OCI-LY1 (cell line): Measurements from ENCODE around the gene PREX1.

Experiments used
- H2AFZ ChIP-seq: fragments of 200-600 bp; sonication (generic), shearing (Covaris generic); 2 replicates; pipeline ENCODE4 v1.6.0; 2014; ENCODE audit warnings: antibody characterized with exemption, mild to moderate bottlenecking, low read length
- H3F3A ChIP-seq: fragments of 200-600 bp; sonication (generic), shearing (Covaris generic); 2 replicates; pipeline ENCODE4 v1.6.0; 2014; ENCODE audit warnings: mild to moderate bottlenecking, antibody characterized with exemption, low read length, moderate library complexity; ENCODE audit not compliant: insufficient read depth
- H3K27ac ChIP-seq: fragments of 200-600 bp; sonication (generic); 2 replicates; pipeline ENCODE4 v1.5.1; 2014; ENCODE audit warnings: low read length, mixed run types, mild to moderate bottlenecking, low read depth; ENCODE audit not compliant: poor library complexity, severe bottlenecking
- H3K27me3 ChIP-seq: fragments of 200-600 bp; sonication (generic); 2 replicates; pipeline ENCODE4 v1.6.0; 2014; ENCODE audit warnings: antibody characterized with exemption, mild to moderate bottlenecking, low read length, moderate library complexity; ENCODE audit not compliant: insufficient read depth
- H3K36me3 ChIP-seq: fragments of 200-600 bp; sonication (generic); 2 replicates; pipeline ENCODE4 v1.6.1; 2014; ENCODE audit warnings: mild to moderate bottlenecking, antibody characterized with exemption, low read length, moderate library complexity, mixed read lengths; ENCODE audit not compliant: insufficient read depth
- H3K4me1 ChIP-seq: fragments of 200-600 bp; sonication (generic); 2 replicates; pipeline ENCODE4 v1.5.1; 2014; ENCODE audit warnings: mild to moderate bottlenecking, low read length, moderate library complexity; ENCODE audit not compliant: insufficient read depth, severe bottlenecking
- H3K4me2 ChIP-seq: fragments of 200-600 bp; sonication (generic), shearing (Covaris generic); 2 replicates; pipeline ENCODE4 v1.6.1; 2014; ENCODE audit warnings: low read length
- H3K4me3 ChIP-seq: fragments of 200-600 bp; sonication (generic); 2 replicates; pipeline ENCODE4 v1.5.1; 2014; ENCODE audit warnings: low read length, low read depth, mild to moderate bottlenecking, mixed read lengths; ENCODE audit not compliant: poor library complexity, severe bottlenecking
- H3K79me2 ChIP-seq: fragments of 200-600 bp; shearing (Covaris generic); 2 replicates; pipeline ENCODE4 v1.6.1; 2016; ENCODE audit warnings: mixed run types, low read length, mixed read lengths; ENCODE audit not compliant: insufficient read depth
- H3K9ac ChIP-seq: fragments of 200-600 bp; sonication (generic), shearing (Covaris generic); 2 replicates; pipeline ENCODE4 v1.6.1; 2014; ENCODE audit warnings: mild to moderate bottlenecking, low read length, mixed read lengths
- H3K9me2 ChIP-seq: fragments of 200-600 bp; sonication (generic), shearing (Covaris generic); 2 replicates; pipeline ENCODE4 v1.6.1; 2014; ENCODE audit warnings: low read depth, mild to moderate bottlenecking, low read length, mixed read lengths
- H3K9me3 ChIP-seq: fragments of 200-600 bp; shearing (Covaris generic); 2 replicates; pipeline ENCODE4 v1.6.1; 2014; ENCODE audit warnings: low read length, mixed read lengths
- H4K20me1 ChIP-seq: fragments of 200-600 bp; sonication (generic), shearing (Covaris generic); 2 replicates; pipeline ENCODE4 v1.6.0; 2016; ENCODE audit warnings: mild to moderate bottlenecking, low read length; ENCODE audit not compliant: insufficient read depth
- EZH2 ChIP-seq: fragments of 200-600 bp; sonication (generic), shearing (Covaris generic); IDR thresholded peaks from 2 replicates; pipeline ENCODE4 v1.8.0; 2017; ENCODE audit warnings: borderline replicate concordance, mixed run types, mild to moderate bottlenecking, antibody characterized with exemption, low read length, moderate library complexity, mixed read lengths
- TF ChIP-seq, protein P1 (sequence below): fragments of 200-600 bp; sonication (generic), shearing (Covaris generic); IDR thresholded peaks from 2 replicates; pipeline ENCODE4 v1.5.1; 2017; ENCODE audit warnings: mild to moderate bottlenecking, antibody characterized with exemption, low read length, moderate library complexity, mixed read lengths

PREX1 gene

DNA sequence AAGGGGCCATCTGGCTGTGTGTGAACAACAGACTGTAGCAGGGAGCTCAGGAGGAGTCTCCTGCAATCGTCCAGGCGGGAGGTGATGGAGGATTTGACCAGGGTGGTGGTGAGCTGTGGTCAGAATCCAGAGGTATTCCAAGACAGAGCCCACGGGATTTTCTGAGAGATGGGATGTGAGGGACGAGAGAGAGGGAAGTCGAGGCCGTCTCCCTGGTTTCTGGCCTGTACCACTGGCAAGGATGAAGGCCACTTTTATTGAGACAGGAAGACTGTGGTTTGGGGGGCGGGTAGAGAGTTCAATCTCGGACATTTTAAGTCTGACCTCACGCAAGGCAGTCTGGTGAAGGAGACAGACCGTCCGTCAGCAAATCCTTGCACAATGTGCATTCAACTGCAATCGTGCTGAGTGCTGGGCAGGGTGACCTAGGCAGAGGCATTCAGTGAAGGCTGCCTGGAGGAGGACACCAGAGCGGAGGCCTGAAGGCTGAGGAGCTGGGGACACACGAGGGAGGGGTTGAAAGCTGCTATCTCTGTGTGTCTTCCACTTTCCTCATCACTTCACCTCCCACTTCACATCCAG lies 53.9 kb downstream of the PREX1 start:
- Histone ChIP-seq H3F3A (no peaks in the 10 kb centered on the region), H3K79me2 (no peaks in the 10 kb centered on the region), H3K4me1 (no peaks in the 10 kb centered on the region), H3K27me3 (no peaks in the 10 kb centered on the region; the same call in 1 of the 2 replicates), H3K9me3 (no peaks in the 10 kb centered on the region), H4K20me1 (no peaks in the 10 kb centered on the region), H3K9me2 (no peaks in the 10 kb centered on the region), H2AFZ (no peak overlapping the region), H3K9ac (no peak overlapping the region), H3K36me3 (no peaks in the 10 kb centered on the region; the same call in 1 of the 2 replicates), H3K4me2 (no peak overlapping the region), H3K4me3 (no peak overlapping the region), H3K27ac (no peak overlapping the region)
- TF ChIP-seq EZH2 = no peak

DNA sequence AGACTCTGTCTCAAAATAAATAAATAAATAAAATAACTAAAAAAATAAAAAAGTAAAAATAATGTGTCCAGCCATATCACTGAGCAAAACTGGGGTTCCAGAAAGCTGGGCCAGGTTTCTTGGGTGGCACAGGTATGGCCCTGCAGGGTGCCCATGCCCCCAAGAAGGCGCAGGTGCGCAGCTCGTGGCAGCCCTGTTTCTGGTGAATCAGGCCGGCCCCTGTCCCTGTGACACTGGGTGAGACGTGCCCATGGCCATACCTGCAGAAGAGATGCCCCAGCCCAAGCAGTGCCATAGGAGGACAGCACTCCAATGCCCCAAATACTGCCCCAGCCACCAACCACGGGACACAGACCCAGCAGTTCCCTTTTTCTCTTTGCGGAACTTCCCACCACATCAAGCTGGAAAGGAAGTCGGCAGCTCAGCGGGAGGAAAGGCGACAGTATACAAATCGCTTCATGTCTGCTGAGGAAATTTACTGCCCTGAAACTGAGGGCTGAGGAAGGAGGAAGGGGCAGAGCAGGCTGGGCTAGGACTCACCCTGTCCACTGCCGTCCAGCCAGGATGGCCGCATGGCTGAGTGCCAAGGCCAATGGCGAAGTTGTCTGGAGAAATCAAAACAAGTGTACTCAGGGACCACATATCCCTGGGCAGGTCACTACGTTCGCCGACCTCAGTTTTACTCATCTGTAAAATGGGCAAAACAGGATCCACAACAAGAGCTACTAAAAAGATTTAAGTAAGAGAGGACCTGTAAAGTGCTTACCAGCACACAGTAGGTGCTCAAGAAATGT lies 55.4 kb downstream of the PREX1 start:
- no peak overlapping the region for H3K4me2 ChIP-seq
- no peak overlapping the region for H2AFZ ChIP-seq
- no peak overlapping the region for H3K4me3 ChIP-seq
- no peak for TF ChIP-seq EZH2
- TF ChIP-seq, protein P1, sequence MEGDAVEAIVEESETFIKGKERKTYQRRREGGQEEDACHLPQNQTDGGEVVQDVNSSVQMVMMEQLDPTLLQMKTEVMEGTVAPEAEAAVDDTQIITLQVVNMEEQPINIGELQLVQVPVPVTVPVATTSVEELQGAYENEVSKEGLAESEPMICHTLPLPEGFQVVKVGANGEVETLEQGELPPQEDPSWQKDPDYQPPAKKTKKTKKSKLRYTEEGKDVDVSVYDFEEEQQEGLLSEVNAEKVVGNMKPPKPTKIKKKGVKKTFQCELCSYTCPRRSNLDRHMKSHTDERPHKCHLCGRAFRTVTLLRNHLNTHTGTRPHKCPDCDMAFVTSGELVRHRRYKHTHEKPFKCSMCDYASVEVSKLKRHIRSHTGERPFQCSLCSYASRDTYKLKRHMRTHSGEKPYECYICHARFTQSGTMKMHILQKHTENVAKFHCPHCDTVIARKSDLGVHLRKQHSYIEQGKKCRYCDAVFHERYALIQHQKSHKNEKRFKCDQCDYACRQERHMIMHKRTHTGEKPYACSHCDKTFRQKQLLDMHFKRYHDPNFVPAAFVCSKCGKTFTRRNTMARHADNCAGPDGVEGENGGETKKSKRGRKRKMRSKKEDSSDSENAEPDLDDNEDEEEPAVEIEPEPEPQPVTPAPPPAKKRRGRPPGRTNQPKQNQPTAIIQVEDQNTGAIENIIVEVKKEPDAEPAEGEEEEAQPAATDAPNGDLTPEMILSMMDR = no peak
- H3K27ac ChIP-seq = no peak overlapping the region
- no peaks in the 10 kb centered on the region; the same call in 1 of the 2 replicates for H3K27me3 ChIP-seq
- H3F3A ChIP-seq = no peaks in the 10 kb centered on the region
- H3K9ac ChIP-seq = no peak overlapping the region
- H3K9me2 ChIP-seq = no peaks in the 10 kb centered on the region
- no peaks in the 10 kb centered on the region for H3K9me3 ChIP-seq
- no peaks in the 10 kb centered on the region for H3K4me1 ChIP-seq
- no peaks in the 10 kb centered on the region for H4K20me1 ChIP-seq
- H3K79me2 ChIP-seq = no peaks in the 10 kb centered on the region
- no peaks in the 10 kb centered on the region; the same call in 1 of the 2 replicates for H3K36me3 ChIP-seq

DNA sequence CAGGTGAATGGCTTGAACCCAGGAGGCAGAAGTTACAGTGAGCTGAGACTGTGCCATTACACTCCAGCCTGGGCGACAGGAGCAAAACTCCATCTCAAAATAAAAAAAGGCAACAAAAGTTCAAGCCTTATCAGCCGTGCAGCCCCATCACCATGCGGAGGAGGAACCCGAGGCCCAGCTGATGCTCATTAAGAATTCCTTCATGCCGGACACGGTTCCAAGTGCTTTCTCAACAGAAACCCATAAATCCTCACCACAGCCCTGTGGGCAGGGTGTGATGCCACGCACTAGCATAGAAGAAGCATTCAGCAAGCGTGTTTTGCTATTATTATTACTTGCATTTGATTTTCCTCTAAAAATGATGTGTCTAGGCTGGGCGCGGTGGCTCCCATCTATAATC lies 56.3 kb downstream of the PREX1 start:
- H3K4me2 ChIP-seq = no peak overlapping the region
- TF ChIP-seq, protein P1 = no peak
- TF ChIP-seq EZH2 = no peak
- no peaks in the 10 kb centered on the region; the same call in 1 of the 2 replicates for H3K27me3 ChIP-seq
- H4K20me1 ChIP-seq = no peaks in the 10 kb centered on the region
- no peaks in the 10 kb centered on the region; the same call in 1 of the 2 replicates for H3K36me3 ChIP-seq
- no peaks in the 10 kb centered on the region for H3K9me3 ChIP-seq
- no peak overlapping the region for H3K27ac ChIP-seq
- H3K9ac ChIP-seq = no peak overlapping the region
- H2AFZ ChIP-seq = no peak overlapping the region
- no peaks in the 10 kb centered on the region for H3K9me2 ChIP-seq
- no peaks in the 10 kb centered on the region for H3K4me1 ChIP-seq
- H3K4me3 ChIP-seq = no peak overlapping the region
- no peaks in the 10 kb centered on the region for H3F3A ChIP-seq
- no peaks in the 10 kb centered on the region for H3K79me2 ChIP-seq
